ENCODE data around the gene KCNQ1.
A peak's percentile ranks its signal among the peaks of the same experiment; 100 is the strongest.

The KCNQ1 gene

DNA sequence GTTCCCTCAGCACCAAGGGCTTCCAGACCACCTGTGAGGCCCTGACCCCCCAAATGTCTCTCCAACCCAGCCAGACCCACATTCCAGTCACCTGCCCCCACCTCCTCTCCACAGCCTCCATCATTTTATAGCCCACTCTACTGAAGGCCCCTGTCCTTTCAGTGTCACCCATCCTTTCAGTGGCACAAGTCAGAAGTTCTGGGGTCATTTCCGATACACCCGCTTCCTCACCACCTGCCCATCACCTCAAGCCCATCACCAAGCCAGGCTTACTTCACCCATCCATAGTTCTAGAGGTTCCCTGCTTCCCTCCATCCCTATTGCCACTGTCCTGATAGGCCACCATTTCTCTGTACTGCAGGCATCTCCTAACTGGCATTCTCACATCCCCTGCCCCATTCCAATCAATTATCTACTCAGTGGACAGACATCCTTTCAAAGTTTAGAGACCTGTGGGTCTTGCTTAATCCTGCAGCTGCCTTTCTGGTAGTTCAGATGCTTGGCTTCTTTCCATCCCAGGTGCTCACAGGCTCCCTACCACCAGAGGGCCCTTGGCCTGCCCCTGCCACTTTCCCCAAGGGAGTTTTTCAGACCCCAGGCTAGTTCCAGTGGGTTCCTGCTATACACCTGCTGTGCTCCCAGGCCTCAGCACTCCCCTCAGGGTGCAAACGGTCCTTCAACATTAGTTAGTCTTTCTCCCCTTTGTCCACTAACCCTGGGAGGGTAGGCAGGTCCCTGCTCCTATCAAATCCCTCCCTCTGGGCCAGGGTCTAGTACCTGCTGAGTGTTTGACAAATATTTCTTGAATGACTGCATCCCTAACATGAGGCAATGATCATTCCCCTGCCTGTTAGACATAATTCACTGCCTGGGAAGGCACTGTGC is 247.4 kb downstream of the KCNQ1 start:
- no peak overlapping the region for H3K4me3 ChIP-seq (ENCODE audit: low read length in 2 of 2)
- H3K9me3 ChIP-seq (ENCODE audit: control insufficient read depth in 2 of 2, low read length in 2 of 2): no peaks in the 10 kb centered on the region
- H3K27me3 ChIP-seq (ENCODE audit: control insufficient read depth in 2 of 2, insufficient read depth in 2 of 2, low read length in 2 of 2): no peaks in the 10 kb centered on the region
- H3K27ac ChIP-seq (ENCODE audit: low read depth in 2 of 2, low read length in 2 of 2): no peak overlapping the region
- no peaks in the 10 kb centered on the region for H3K36me3 ChIP-seq (ENCODE audit: control insufficient read depth in 2 of 2, insufficient read depth in 2 of 2, low read length in 2 of 2)
- H3K9ac ChIP-seq (ENCODE audit: low read depth in 1 of 2, low read length in 2 of 2): no peak overlapping the region
- H3K4me1 ChIP-seq (ENCODE audit: control insufficient read depth in 2 of 2, insufficient read depth in 2 of 2, low read length in 2 of 2): peaks cover 3% of the 10 kb centered on the region in 2 donors

DNA sequence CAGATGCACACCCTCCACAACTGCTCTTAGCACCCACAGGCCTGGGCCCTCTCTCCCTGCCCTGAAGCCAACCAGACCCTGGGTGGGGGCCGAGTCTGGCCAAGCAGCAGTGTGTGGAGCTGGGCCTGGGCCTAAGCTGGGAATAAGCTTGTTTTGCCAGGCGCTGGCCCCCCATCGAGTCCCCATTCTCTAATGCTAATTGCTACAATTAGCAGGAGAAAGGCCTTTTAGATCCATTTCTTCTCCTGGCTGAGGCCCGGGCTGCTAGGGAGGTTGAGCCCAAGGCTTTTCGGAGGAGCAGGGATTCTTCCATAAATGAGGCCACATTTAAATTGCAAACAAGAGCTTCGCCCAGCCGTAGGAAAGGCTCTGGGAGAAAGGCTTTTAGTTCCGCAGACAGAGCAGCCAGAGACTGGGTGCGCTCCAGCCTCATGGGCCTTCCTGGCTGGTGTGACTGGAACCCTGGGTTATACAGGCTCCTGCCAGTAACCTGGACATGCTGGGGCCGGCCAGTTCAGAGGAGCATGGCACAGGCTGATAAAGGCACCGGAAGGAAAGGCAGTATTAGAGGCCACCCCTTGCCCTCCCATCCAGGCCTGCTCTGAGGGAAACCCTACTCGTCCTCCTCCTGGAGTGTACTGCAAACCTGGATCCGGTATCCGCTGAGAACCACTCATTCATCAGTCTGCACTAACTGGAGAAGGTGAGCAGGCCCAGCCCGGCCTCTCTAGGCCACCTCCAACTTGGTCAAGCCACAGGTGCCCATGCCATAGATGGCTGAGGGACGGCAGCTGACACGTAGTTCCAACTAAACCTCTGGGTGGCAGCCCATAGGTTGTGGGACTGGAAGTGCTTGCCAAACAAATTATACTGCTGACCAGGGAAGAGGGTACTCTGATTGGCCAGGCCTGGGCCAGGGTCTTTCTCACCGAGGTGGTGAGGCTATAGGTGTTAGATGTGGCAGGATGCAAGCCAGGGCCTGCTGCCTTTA is 248.8 kb downstream of the KCNQ1 start:
- Histone ChIP-seq H3K27me3 (ENCODE audit: control insufficient read depth in 2 of 2, insufficient read depth in 2 of 2, low read length in 2 of 2) (no peaks in the 10 kb centered on the region), H3K27ac (ENCODE audit: low read depth in 2 of 2, low read length in 2 of 2) (no peak overlapping the region), H3K4me1 (ENCODE audit: control insufficient read depth in 2 of 2, insufficient read depth in 2 of 2, low read length in 2 of 2) (peaks cover 3% of the 10 kb centered on the region in 2 donors), H3K9ac (ENCODE audit: low read depth in 1 of 2, low read length in 2 of 2) (no peak overlapping the region), H3K4me3 (ENCODE audit: low read length in 2 of 2) (no peak overlapping the region), H3K9me3 (ENCODE audit: control insufficient read depth in 2 of 2, low read length in 2 of 2) (no peaks in the 10 kb centered on the region), H3K36me3 (ENCODE audit: control insufficient read depth in 2 of 2, insufficient read depth in 2 of 2, low read length in 2 of 2) (no peaks in the 10 kb centered on the region)

DNA sequence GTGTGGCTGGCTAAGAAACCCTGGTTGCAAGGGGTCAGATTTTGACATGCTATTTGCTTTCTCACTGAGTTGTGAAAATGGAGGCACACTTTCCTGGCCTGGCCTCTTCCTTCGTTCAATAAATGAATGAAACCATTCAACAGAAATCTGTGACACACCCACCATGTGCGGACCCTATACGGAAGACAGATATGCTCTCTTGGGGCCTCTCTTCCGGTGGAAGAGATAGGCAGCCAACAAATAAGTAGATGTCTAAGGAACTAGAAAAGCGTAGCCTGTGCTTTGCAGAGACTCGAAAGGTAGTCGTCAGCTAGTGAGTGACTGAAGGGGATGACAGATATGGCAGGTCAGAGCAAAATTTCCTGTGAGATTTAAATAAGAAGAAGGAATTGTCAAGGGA is 249.7 kb downstream of the KCNQ1 start:
- Histone ChIP-seq H3K36me3 (ENCODE audit: control insufficient read depth in 2 of 2, insufficient read depth in 2 of 2, low read length in 2 of 2) (no peaks in the 10 kb centered on the region), H3K27me3 (ENCODE audit: control insufficient read depth in 2 of 2, insufficient read depth in 2 of 2, low read length in 2 of 2) (no peaks in the 10 kb centered on the region), H3K4me3 (ENCODE audit: low read length in 2 of 2) (no peak overlapping the region), H3K9ac (ENCODE audit: low read depth in 1 of 2, low read length in 2 of 2) (no peak overlapping the region), H3K9me3 (ENCODE audit: control insufficient read depth in 2 of 2, low read length in 2 of 2) (no peaks in the 10 kb centered on the region), H3K4me1 (ENCODE audit: control insufficient read depth in 2 of 2, insufficient read depth in 2 of 2, low read length in 2 of 2) (peaks cover 3 to 7% of the 10 kb centered on the region in 2 donors), H3K27ac (ENCODE audit: low read depth in 2 of 2, low read length in 2 of 2) (no peak overlapping the region)

DNA sequence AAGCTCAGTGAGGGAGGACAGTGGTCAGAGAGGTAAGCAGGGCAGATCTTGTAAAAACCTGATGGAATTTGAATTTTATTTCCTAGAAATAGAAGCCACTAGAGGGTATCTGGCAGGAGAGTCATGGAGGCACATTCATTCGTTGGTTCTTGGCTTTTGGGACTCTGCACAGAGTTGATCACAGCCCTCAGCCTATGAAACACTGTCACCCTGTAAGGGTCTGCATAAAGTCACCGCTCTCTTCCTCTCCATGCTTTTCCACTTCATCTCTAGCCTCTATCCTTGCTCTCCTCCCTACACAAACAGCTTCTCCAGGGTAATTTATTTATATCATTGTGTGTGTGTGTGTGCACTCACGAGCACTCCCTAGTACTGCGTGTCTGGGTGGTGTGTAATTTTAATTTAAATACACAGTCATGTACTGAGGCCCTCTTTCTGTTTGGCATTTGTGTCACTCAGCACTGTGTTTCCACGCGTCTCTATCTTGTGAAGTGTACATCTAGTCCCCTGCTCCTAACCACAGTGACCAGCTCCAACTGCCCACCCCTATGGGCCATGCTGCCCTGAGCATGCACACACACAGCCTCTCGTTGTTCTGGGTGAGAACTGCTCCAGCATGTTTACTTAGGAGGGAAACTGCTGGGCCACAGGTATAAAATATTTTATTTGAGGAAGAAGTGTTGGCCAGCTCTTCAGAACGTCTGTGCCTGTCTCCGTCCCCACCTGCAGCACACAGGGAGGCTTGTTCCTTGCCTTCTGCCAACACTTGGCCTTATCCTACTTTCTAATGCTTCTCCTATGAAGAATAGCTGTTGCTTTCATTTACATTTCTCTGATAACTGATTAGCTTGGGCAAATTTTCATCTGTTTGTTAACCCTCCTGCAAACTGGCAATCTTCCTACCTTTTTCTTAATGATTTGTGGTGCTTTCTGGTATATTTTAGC is 250.5 kb downstream of the KCNQ1 start:
- no peak overlapping the region for H3K4me3 ChIP-seq (ENCODE audit: low read length in 2 of 2)
- no peak overlapping the region for H3K27ac ChIP-seq (ENCODE audit: low read depth in 2 of 2, low read length in 2 of 2)
- H3K4me1 ChIP-seq (ENCODE audit: control insufficient read depth in 2 of 2, insufficient read depth in 2 of 2, low read length in 2 of 2): peaks cover 3 to 7% of the 10 kb centered on the region in 2 donors
- no peaks in the 10 kb centered on the region for H3K36me3 ChIP-seq (ENCODE audit: control insufficient read depth in 2 of 2, insufficient read depth in 2 of 2, low read length in 2 of 2)
- no peak overlapping the region for H3K9ac ChIP-seq (ENCODE audit: low read depth in 1 of 2, low read length in 2 of 2)
- no peaks in the 10 kb centered on the region for H3K27me3 ChIP-seq (ENCODE audit: control insufficient read depth in 2 of 2, insufficient read depth in 2 of 2, low read length in 2 of 2)
- no peaks in the 10 kb centered on the region for H3K9me3 ChIP-seq (ENCODE audit: control insufficient read depth in 2 of 2, low read length in 2 of 2)

DNA sequence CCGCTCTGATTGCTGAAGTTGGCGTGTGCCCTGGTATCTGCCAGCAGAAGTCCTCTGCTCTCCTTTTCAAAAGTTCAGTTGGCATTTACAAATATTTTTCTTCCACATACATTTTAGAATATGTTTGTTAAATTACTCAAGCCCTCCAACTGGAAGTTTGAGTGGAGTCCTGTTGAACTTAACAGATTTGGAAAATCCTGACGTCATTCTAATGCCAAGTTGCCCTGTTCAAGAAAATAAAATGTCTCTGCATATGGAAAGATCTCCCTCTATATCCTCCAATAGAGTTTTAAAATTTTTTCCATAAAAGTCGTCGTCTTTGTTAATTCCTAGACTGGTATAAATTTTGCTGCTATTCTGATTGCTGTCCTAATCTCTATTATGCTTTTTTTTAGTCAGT is 251.6 kb downstream of the KCNQ1 start:
- no peaks in the 10 kb centered on the region for H3K36me3 ChIP-seq (ENCODE audit: control insufficient read depth in 2 of 2, insufficient read depth in 2 of 2, low read length in 2 of 2)
- no peak overlapping the region for H3K4me3 ChIP-seq (ENCODE audit: low read length in 2 of 2)
- H3K27me3 ChIP-seq (ENCODE audit: control insufficient read depth in 2 of 2, insufficient read depth in 2 of 2, low read length in 2 of 2): no peaks in the 10 kb centered on the region
- H3K9me3 ChIP-seq (ENCODE audit: control insufficient read depth in 2 of 2, low read length in 2 of 2): no peaks in the 10 kb centered on the region
- no peak overlapping the region for H3K9ac ChIP-seq (ENCODE audit: low read depth in 1 of 2, low read length in 2 of 2)
- H3K4me1 ChIP-seq (ENCODE audit: control insufficient read depth in 2 of 2, insufficient read depth in 2 of 2, low read length in 2 of 2): peaks cover 0 to 9% of the 10 kb centered on the region in 2 donors
- H3K27ac ChIP-seq (ENCODE audit: low read depth in 2 of 2, low read length in 2 of 2): no peak overlapping the region

DNA sequence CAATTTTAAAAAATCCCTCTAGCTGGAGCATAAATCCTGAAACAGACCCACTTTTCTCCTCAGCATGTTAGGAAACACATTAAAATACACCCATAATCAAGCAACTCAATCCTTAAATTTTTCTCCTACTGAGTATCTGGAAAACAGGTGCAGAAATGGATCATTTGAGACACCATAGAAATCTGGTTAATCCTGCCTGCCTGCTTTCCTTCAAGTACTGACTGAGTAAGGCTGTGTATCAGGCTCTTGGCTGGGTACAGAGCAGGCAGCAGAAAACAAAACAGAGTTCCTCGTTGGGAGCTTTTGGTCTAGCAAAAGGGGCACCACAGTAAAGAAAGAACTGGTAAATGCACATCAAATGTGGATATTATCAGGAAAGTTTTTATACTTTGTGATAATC is 253.1 kb downstream of the KCNQ1 start:
- peak overlapping the region in 1 of 2 donors; percentile 78 for H3K4me3 ChIP-seq (ENCODE audit: low read length in 2 of 2)
- H3K36me3 ChIP-seq (ENCODE audit: control insufficient read depth in 2 of 2, insufficient read depth in 2 of 2, low read length in 2 of 2): no peaks in the 10 kb centered on the region
- no peaks in the 10 kb centered on the region for H3K9me3 ChIP-seq (ENCODE audit: control insufficient read depth in 2 of 2, low read length in 2 of 2)
- no peak overlapping the region for H3K27ac ChIP-seq (ENCODE audit: low read depth in 2 of 2, low read length in 2 of 2)
- H3K27me3 ChIP-seq (ENCODE audit: control insufficient read depth in 2 of 2, insufficient read depth in 2 of 2, low read length in 2 of 2): no peaks in the 10 kb centered on the region
- H3K4me1 ChIP-seq (ENCODE audit: control insufficient read depth in 2 of 2, insufficient read depth in 2 of 2, low read length in 2 of 2): peaks cover 0 to 9% of the 10 kb centered on the region in 2 donors
- no peak overlapping the region for H3K9ac ChIP-seq (ENCODE audit: low read depth in 1 of 2, low read length in 2 of 2)

DNA sequence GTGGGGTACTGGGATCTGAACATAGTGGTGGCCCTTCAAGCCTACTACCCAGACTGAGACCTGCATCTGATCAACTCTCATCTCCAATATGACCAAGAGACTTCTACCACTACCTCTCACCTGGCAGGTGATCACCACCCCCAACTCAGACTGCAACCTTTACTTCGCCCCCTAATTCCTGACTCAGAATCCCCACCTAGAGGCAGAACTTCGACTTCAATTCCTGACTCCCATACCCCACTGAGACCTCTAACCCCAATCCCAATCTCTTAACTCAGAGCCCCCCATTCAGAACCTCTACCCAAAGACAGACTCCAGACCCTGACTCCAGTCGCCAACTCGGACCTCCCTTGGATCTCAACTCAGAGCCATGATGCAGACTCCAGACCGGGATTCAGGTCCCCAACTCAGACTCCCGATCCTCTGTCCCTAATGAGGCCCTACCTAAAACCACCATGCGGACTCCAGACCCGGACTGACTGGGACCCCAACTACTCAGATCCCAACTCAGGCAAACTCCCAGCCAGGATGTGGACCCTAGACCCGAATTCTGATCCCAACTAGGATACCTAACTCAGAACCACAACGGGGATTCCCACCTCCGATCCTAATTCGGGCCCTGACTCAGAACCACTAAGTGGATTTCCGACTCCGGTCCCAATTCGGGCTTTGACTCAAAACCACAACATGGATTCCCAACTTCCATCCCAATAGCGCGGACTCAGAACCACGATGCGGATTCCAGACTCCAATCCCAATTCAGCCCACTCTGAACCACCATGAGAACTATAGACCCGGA is 253.8 kb downstream of the KCNQ1 start:
- Histone ChIP-seq H3K9ac (ENCODE audit: low read depth in 1 of 2, low read length in 2 of 2) (peak overlapping the region; percentile 38 to 81), H3K4me1 (ENCODE audit: control insufficient read depth in 2 of 2, insufficient read depth in 2 of 2, low read length in 2 of 2) (peaks cover 0 to 9% of the 10 kb centered on the region in 2 donors), H3K36me3 (ENCODE audit: control insufficient read depth in 2 of 2, insufficient read depth in 2 of 2, low read length in 2 of 2) (no peaks in the 10 kb centered on the region), H3K27me3 (ENCODE audit: control insufficient read depth in 2 of 2, insufficient read depth in 2 of 2, low read length in 2 of 2) (no peaks in the 10 kb centered on the region), H3K4me3 (ENCODE audit: low read length in 2 of 2) (peak overlapping the region; percentile 71 to 78), H3K27ac (ENCODE audit: low read depth in 2 of 2, low read length in 2 of 2) (no peak overlapping the region), H3K9me3 (ENCODE audit: control insufficient read depth in 2 of 2, low read length in 2 of 2) (no peaks in the 10 kb centered on the region)

DNA sequence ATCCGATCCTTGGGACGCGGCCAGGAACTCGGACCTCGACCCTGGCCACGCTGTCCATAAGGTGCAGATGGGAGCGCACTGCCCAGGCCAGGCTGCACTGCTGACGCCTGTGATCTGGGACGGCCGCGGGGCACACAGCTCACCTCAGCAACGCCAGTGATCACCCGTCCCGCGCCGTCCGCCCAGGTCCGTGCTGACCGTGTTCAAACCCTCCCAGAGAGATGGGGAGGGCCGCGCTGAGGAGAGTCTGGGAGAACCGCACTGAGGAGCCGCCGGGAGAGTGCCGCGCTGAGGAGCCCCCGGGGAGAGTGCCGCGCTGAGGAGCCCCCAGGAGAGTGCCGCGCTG is 254.3 kb downstream of the KCNQ1 start:
- peaks cover 0 to 9% of the 10 kb centered on the region in 2 donors for H3K4me1 ChIP-seq (ENCODE audit: control insufficient read depth in 2 of 2, insufficient read depth in 2 of 2, low read length in 2 of 2)
- no peaks in the 10 kb centered on the region for H3K9me3 ChIP-seq (ENCODE audit: control insufficient read depth in 2 of 2, low read length in 2 of 2)
- peak overlapping the region in 1 of 2 donors; percentile 95 for H3K27ac ChIP-seq (ENCODE audit: low read depth in 2 of 2, low read length in 2 of 2)

More for the DNA sequence above, 254.3 kb downstream of the KCNQ1 start:
- peak overlapping the region; percentile 74 to 78 for H3K4me3 ChIP-seq (ENCODE audit: low read length in 2 of 2)
- peak overlapping the region in 1 of 2 donors; percentile 81 for H3K9ac ChIP-seq (ENCODE audit: low read depth in 1 of 2, low read length in 2 of 2)
- no peaks in the 10 kb centered on the region for H3K27me3 ChIP-seq (ENCODE audit: control insufficient read depth in 2 of 2, insufficient read depth in 2 of 2, low read length in 2 of 2)
- no peaks in the 10 kb centered on the region for H3K36me3 ChIP-seq (ENCODE audit: control insufficient read depth in 2 of 2, insufficient read depth in 2 of 2, low read length in 2 of 2)

Measured in mucosa of rectum (tissue), 2 donors.